BLaER1 (cell line): ENCODE results near the gene SERINC1.

Source experiments
- H3K27ac ChIP-seq: shearing (Covaris generic); formaldehyde crosslinking; 2 replicates; pipeline ENCODE4 v1.8.1; 2022
- H3K27me3 ChIP-seq: shearing (Covaris generic); formaldehyde crosslinking; 2 replicates; pipeline ENCODE4 v1.8.1; 2022
- H3K36me3 ChIP-seq: shearing (Covaris generic); formaldehyde crosslinking; 2 replicates; pipeline ENCODE4 v1.8.1; 2022
- H3K4me1 ChIP-seq: shearing (Covaris generic); formaldehyde crosslinking; 2 replicates; pipeline ENCODE4 v1.8.1; 2022
- H3K4me2 ChIP-seq: shearing (Covaris generic); formaldehyde crosslinking; 2 replicates; pipeline ENCODE4 v1.8.1; 2022
- H3K4me3 ChIP-seq: shearing (Covaris generic); formaldehyde crosslinking; 2 replicates; pipeline ENCODE4 v1.8.1; 2022
- H3K9ac ChIP-seq: shearing (Covaris generic); formaldehyde crosslinking; 2 replicates; pipeline ENCODE4 v1.8.1; 2022
- H3K9me3 ChIP-seq: shearing (Covaris generic); formaldehyde crosslinking; 2 replicates; pipeline ENCODE4 v1.8.1; 2022
- H4K20me1 ChIP-seq: shearing (Covaris generic); formaldehyde crosslinking; 2 replicates; pipeline ENCODE4 v1.8.1; 2022
- Cebpa-rat ChIP-seq: shearing (Covaris generic); IDR thresholded peaks from 2 replicates; pipeline ENCODE4 v1.8.1; 2022

The SERINC1 gene

GRCh38 chr6:122400121-122400450, 71.5 kb downstream of the SERINC1 start:
- Histone ChIP-seq H3K9me3 (no peaks in the 10 kb centered on the region), H3K4me1 (peaks cover 19% of the 10 kb centered on the region), H3K27ac (peak overlapping the region; percentile 91), H3K4me3 (peak overlapping the region; percentile 85), H4K20me1 (peaks cover 47% of the 10 kb centered on the region), H3K27me3 (no peaks in the 10 kb centered on the region), H3K9ac (peak overlapping the region; percentile 93), H3K36me3 (peaks cover 21% of the 10 kb centered on the region; the same call in 1 of the 2 replicates), H3K4me2 (peak overlapping the region; percentile 93)
- no peak for TF ChIP-seq Cebpa-rat

- Histone ChIP-seq H3K36me3 (peaks cover 21% of the 10 kb centered on the region; the same call in 1 of the 2 replicates), H3K27me3 (no peaks in the 10 kb centered on the region), H3K4me1 (peaks cover 19% of the 10 kb centered on the region), H4K20me1 (peaks cover 42% of the 10 kb centered on the region), H3K9me3 (no peaks in the 10 kb centered on the region), H3K4me3 (peak within 1 kb of the TSS; percentile 85), H3K27ac (peak within 1 kb of the TSS; percentile 91), H3K9ac (peak within 1 kb of the TSS; percentile 93), H3K4me2 (peak within 1 kb of the TSS; percentile 93)
- no peak for TF ChIP-seq Cebpa-rat
These were observed 72.1 kb downstream of the SERINC1 start, which contains the start of gene HSF2 for GRCh38 chr6:122399348-122400120. HSF2 (plus strand) TSS chr6:122399652; CDS start chr6:122399738, 86 bp downstream.

- peak overlapping the region; percentile 42; the same call in 1 of the 2 replicates for H3K4me3 ChIP-seq
- H3K27ac ChIP-seq: no peak overlapping the region
- no peak for TF ChIP-seq Cebpa-rat
These were observed 72.6 kb downstream of the SERINC1 start for GRCh38 chr6:122399055-122399347.

DNA sequence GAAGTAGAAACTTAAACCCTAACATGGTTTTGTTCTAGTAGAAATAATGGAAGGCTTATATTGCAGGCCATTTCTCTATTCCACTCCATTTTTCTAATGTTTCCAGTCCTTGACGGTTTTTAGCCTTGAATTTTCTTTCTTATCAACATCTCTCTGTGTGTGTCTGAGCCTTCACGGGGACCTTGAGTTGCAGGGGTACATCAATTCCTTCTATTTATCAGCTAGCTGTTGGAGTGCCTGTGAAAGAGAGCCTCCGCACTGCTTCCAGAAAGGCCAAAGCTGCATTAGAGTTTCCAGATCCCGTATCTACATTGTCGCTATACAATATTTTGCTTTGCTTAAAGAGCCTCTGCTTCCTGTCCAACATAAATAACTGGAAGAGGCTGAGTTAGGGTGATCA, 77.6 kb downstream of the SERINC1 start:
- Histone ChIP-seq H3K27me3 (no peaks in the 10 kb centered on the region), H3K9me3 (no peaks in the 10 kb centered on the region), H4K20me1 (no peaks in the 10 kb centered on the region), H3K4me3 (no peak overlapping the region), H3K4me1 (no peaks in the 10 kb centered on the region), H3K9ac (no peak overlapping the region), H3K4me2 (no peak overlapping the region), H3K36me3 (no peaks in the 10 kb centered on the region), H3K27ac (no peak overlapping the region)
- TF ChIP-seq Cebpa-rat: no peak

More at GRCh38 chr6:122399055-122399347, 72.6 kb downstream of the SERINC1 start:
- H3K36me3 ChIP-seq: peaks cover 19% of the 10 kb centered on the region; the same call in 1 of the 2 replicates
- H4K20me1 ChIP-seq: peaks cover 39% of the 10 kb centered on the region
- no peaks in the 10 kb centered on the region for H3K9me3 ChIP-seq
- H3K4me1 ChIP-seq: peaks cover 19% of the 10 kb centered on the region
- H3K27me3 ChIP-seq: no peaks in the 10 kb centered on the region
- H3K4me2 ChIP-seq: peak overlapping the region; percentile 69
- H3K9ac ChIP-seq: no peak overlapping the region

DNA sequence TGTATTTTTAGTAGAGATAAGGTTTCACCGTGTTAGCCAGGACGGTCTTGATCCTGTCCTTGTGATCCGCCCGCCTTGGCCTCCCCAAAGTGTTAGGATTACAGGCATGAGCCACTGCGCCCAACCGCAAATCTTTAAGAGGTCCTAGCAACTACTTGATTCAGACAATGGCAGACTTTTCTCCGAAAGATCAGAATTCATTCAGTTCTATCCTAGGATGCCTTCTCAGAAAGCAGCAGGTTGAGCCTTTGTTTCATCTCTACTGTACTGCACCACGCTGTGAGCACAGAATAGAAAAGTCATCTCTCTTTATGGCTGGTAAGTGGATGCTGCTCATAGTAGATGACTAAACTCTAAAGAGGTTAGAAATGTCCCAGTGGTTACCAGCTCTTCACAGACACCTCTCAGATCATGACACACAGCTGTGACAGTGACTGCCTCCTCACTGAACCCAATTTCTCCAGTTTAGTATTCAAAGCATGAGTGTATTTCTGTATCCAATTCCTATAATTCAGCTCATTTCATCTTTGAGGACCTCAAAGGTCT, 78.2 kb downstream of the SERINC1 start:
- TF ChIP-seq Cebpa-rat: no peak
- H3K4me3 ChIP-seq: no peak overlapping the region
- H3K27me3 ChIP-seq: no peaks in the 10 kb centered on the region
- H4K20me1 ChIP-seq: no peaks in the 10 kb centered on the region
- H3K27ac ChIP-seq: no peak overlapping the region
- H3K4me2 ChIP-seq: no peak overlapping the region
- no peaks in the 10 kb centered on the region for H3K9me3 ChIP-seq
- no peaks in the 10 kb centered on the region for H3K36me3 ChIP-seq
- no peaks in the 10 kb centered on the region for H3K4me1 ChIP-seq
- no peak overlapping the region for H3K9ac ChIP-seq
